BLaER1 treated with 17β-estradiol and CSF1 and Interleukin-3, amounts not matched to agents 10 nM and 100 nM (cell line): ENCODE data around the gene DTNBP1.
"Not testable (repeated sequence)": the region's sequence is repeated elsewhere in the genome, so short reads cannot be mapped to it uniquely, and the experiment has no call there.

Experiments used
- H3K27ac ChIP-seq, 11 experiments: shearing (Covaris generic); formaldehyde crosslinking; 2 replicates each; pipeline ENCODE4 v1.8.1; 2022
- H3K27me3 ChIP-seq, 11 experiments: shearing (Covaris generic); formaldehyde crosslinking; 2 replicates each; pipeline ENCODE4 v1.8.1; 2022
- H3K36me3 ChIP-seq, 11 experiments: shearing (Covaris generic); formaldehyde crosslinking; 2 replicates each; pipeline ENCODE4 v1.8.1; 2022
- H3K4me1 ChIP-seq, 10 experiments: shearing (Covaris generic); formaldehyde crosslinking; 2 replicates each; pipeline ENCODE4 v1.8.1; 2022
- H3K4me2 ChIP-seq, 11 experiments: shearing (Covaris generic); formaldehyde crosslinking; 2 replicates each; pipeline ENCODE4 v1.8.1; 2022
- H3K4me3 ChIP-seq, 10 experiments: shearing (Covaris generic); formaldehyde crosslinking; 2 replicates each; pipeline ENCODE4 v1.8.1; 2022
- H3K9ac ChIP-seq, 11 experiments: shearing (Covaris generic); formaldehyde crosslinking; 2 replicates each; pipeline ENCODE4 v1.8.1; 2022
- H3K9me3 ChIP-seq, 11 experiments: shearing (Covaris generic); formaldehyde crosslinking; replicated peaks in 1 of 11; 2 replicates each; pipeline ENCODE4 v1.8.1; 2022
- H4K20me1 ChIP-seq, 11 experiments: shearing (Covaris generic); formaldehyde crosslinking; 2 replicates each; pipeline ENCODE4 v1.8.1; 2022
- Cebpa-rat ChIP-seq, 11 experiments: shearing (Covaris generic); IDR thresholded peaks; 2 replicates each; pipeline ENCODE4 v1.8.1; 2022

Gene DTNBP1

GRCh38 chr6:15659181-15659580 lies 3.6 kb downstream of the DTNBP1 start:
- Histone ChIP-seq H3K4me2 (peak overlapping the region; percentile 65 to 91 (median 76)), H3K36me3 (peaks cover 0 to 26% (median 11%) of the 10 kb centered on the region in 11 experiments; a peak in 11 of 22 replicates), H3K9ac (peak overlapping the region in 6 of 11 experiments; percentile 6 to 62 (median 58); a peak in 11 of 22 replicates), H3K4me1 (peaks cover 55 to 83% (median 72%) of the 10 kb centered on the region in 10 experiments), H3K4me3 (peak overlapping the region in 3 of 10 experiments; percentile 16 to 46 (median 29); a peak in 5 of 20 replicates), H4K20me1 (peaks cover 0 to 68% (median 17%) of the 10 kb centered on the region in 11 experiments; a peak in 10 of 22 replicates), H3K27me3 (no peaks in the 10 kb centered on the region), H3K27ac (peak overlapping the region in 8 of 11 experiments; percentile 25 to 80 (median 58); a peak in 13 of 22 replicates), H3K9me3 (no peaks in the 10 kb centered on the region)
- no peak for TF ChIP-seq Cebpa-rat (IDR thresholded peaks at IDR 0.05)

GRCh38 chr6:15658181-15658744 lies 4.6 kb downstream of the DTNBP1 start:
- no peaks in the 10 kb centered on the region for H3K27me3 ChIP-seq
- H4K20me1 ChIP-seq: peaks cover 0 to 77% (median 19%) of the 10 kb centered on the region in 11 experiments; a peak in 10 of 22 replicates
- peak overlapping the region in 3 of 10 experiments; percentile 16 to 46 (median 29); a peak in 5 of 20 replicates for H3K4me3 ChIP-seq
- no peaks in the 10 kb centered on the region for H3K9me3 ChIP-seq
- H3K36me3 ChIP-seq: peaks cover 0 to 28% (median 11%) of the 10 kb centered on the region in 11 experiments; a peak in 11 of 22 replicates
- H3K27ac ChIP-seq: peak overlapping the region in 10 of 11 experiments; percentile 15 to 80 (median 52); a peak in 18 of 22 replicates
- H3K4me2 ChIP-seq: peak overlapping the region; percentile 65 to 91 (median 76)
- peak overlapping the region in 10 of 11 experiments; percentile 1 to 62 (median 22); a peak in 12 of 22 replicates for H3K9ac ChIP-seq
- H3K4me1 ChIP-seq: peaks cover 50 to 88% (median 69%) of the 10 kb centered on the region in 10 experiments
- TF ChIP-seq Cebpa-rat (IDR thresholded peaks at IDR 0.05): no peak

- H3K36me3 ChIP-seq: peaks cover 5 to 37% (median 16%) of the 10 kb centered on the region in 11 experiments; a peak in 18 of 22 replicates
- peaks cover 0 to 86% (median 19%) of the 10 kb centered on the region in 11 experiments; a peak in 10 of 22 replicates for H4K20me1 ChIP-seq
- TF ChIP-seq Cebpa-rat (IDR thresholded peaks at IDR 0.05): no peak
- H3K27ac ChIP-seq: peak overlapping the region in 1 of 11 experiments; percentile 80; a peak in 1 of 22 replicates
- no peaks in the 10 kb centered on the region for H3K9me3 ChIP-seq
- H3K9ac ChIP-seq: no peak overlapping the region
- no peaks in the 10 kb centered on the region for H3K27me3 ChIP-seq
- H3K4me3 ChIP-seq: no peak overlapping the region
- peak overlapping the region in 10 of 11 experiments; percentile 7 to 91 (median 74); a peak in 15 of 22 replicates for H3K4me2 ChIP-seq
- peaks cover 48 to 85% (median 66%) of the 10 kb centered on the region in 10 experiments for H3K4me1 ChIP-seq
These were observed 5.5 kb downstream of the DTNBP1 start for GRCh38 chr6:15657290-15657689.

- Histone ChIP-seq H3K27me3 (no peaks in the 10 kb centered on the region), H3K27ac (no peak overlapping the region), H3K4me3 (no peak overlapping the region), H4K20me1 (peaks cover 0 to 92% (median 12%) of the 10 kb centered on the region in 11 experiments; a peak in 10 of 22 replicates), H3K4me2 (peak overlapping the region; percentile 7 to 91 (median 69); a peak in 16 of 22 replicates), H3K36me3 (peaks cover 10 to 48% (median 22%) of the 10 kb centered on the region in 11 experiments; a peak in 20 of 22 replicates), H3K4me1 (peaks cover 48 to 78% (median 61%) of the 10 kb centered on the region in 10 experiments), H3K9me3 (no peaks in the 10 kb centered on the region), H3K9ac (no peak overlapping the region)
- no peak for TF ChIP-seq Cebpa-rat (IDR thresholded peaks at IDR 0.05)
These were observed 6.7 kb downstream of the DTNBP1 start for GRCh38 chr6:15656145-15656544.

- Histone ChIP-seq H3K27me3 (no peaks in the 10 kb centered on the region), H3K9ac (no peak overlapping the region), H3K4me1 (peaks cover 32 to 60% (median 43%) of the 10 kb centered on the region in 10 experiments), H4K20me1 (peaks cover 0 to 78% (median 12%) of the 10 kb centered on the region in 11 experiments; a peak in 10 of 22 replicates), H3K4me3 (no peak overlapping the region), H3K4me2 (peak overlapping the region in 1 of 11 experiments; percentile 4; a peak in 1 of 22 replicates), H3K36me3 (peaks cover 16 to 53% (median 36%) of the 10 kb centered on the region in 11 experiments), H3K27ac (no peak overlapping the region), H3K9me3 (peaks cover 0 to 10% (median 3%) of the 10 kb centered on the region in 11 experiments; a peak in 10 of 22 replicates)
- no peak for TF ChIP-seq Cebpa-rat (IDR thresholded peaks at IDR 0.05)
These were observed 8.6 kb downstream of the DTNBP1 start for GRCh38 chr6:15654250-15654649.

- peaks cover 0 to 72% (median 11%) of the 10 kb centered on the region in 11 experiments; a peak in 10 of 22 replicates for H4K20me1 ChIP-seq
- peaks cover 25 to 53% (median 37%) of the 10 kb centered on the region in 10 experiments for H3K4me1 ChIP-seq
- H3K36me3 ChIP-seq: peaks cover 23 to 59% (median 43%) of the 10 kb centered on the region in 11 experiments
- no peak overlapping the region for H3K9ac ChIP-seq
- no peak overlapping the region for H3K4me3 ChIP-seq
- peaks cover 6 to 17% (median 9%) of the 10 kb centered on the region in 11 experiments; a peak in 17 of 22 replicates for H3K9me3 ChIP-seq
- no peaks in the 10 kb centered on the region for H3K27me3 ChIP-seq
- H3K27ac ChIP-seq: no peak overlapping the region
- H3K4me2 ChIP-seq: peak overlapping the region in 3 of 11 experiments; percentile 4 to 33 (median 21); a peak in 3 of 22 replicates
- no peak for TF ChIP-seq Cebpa-rat (IDR thresholded peaks at IDR 0.05)
These were observed 9.2 kb downstream of the DTNBP1 start for GRCh38 chr6:15653581-15653980.

- not testable (repeated sequence) for H3K4me3 ChIP-seq, H3K9ac ChIP-seq, H3K4me2 ChIP-seq, H3K27ac ChIP-seq, H3K27me3 ChIP-seq
- Histone ChIP-seq H3K9me3 (peaks cover 26 to 50% (median 42%) of the 10 kb centered on the region in 11 experiments), H4K20me1 (peaks cover 0 to 47% (median 0%) of the 10 kb centered on the region in 11 experiments; a peak in 6 of 22 replicates), H3K36me3 (peaks cover 48 to 82% (median 78%) of the 10 kb centered on the region in 11 experiments), H3K4me1 (peaks cover 0 to 18% (median 7%) of the 10 kb centered on the region in 10 experiments; a peak in 12 of 20 replicates)
These were observed 12.7 kb downstream of the DTNBP1 start for GRCh38 chr6:15650004-15650559.

GRCh38 chr6:15644904-15645303 lies 17.9 kb downstream of the DTNBP1 start:
- Histone ChIP-seq H3K4me3 (no peak overlapping the region), H4K20me1 (peaks cover 0 to 37% (median 0%) of the 10 kb centered on the region in 11 experiments; a peak in 4 of 22 replicates), H3K9ac (no peak overlapping the region), H3K27ac (no peak overlapping the region), H3K27me3 (no peaks in the 10 kb centered on the region), H3K4me2 (no peak overlapping the region), H3K9me3 (peaks cover 63 to 97% (median 90%) of the 10 kb centered on the region in 11 experiments), H3K4me1 (no peaks in the 10 kb centered on the region), H3K36me3 (peaks cover 83 to 100% (median 97%) of the 10 kb centered on the region in 11 experiments)
- TF ChIP-seq Cebpa-rat (IDR thresholded peaks at IDR 0.05): no peak
